Neural cell (in vitro differentiated cells): ENCODE measurements around the gene MARF1. TPM values are rescaled to one million over a fixed set of nuclear protein-coding genes. Genes with fewer than 3 reads are reported as not detected.
"Not testable (repeated sequence)": the region's sequence is repeated elsewhere in the genome, so short reads cannot be mapped to it uniquely, and the experiment has no call there.

Source experiments
- H2AFZ ChIP-seq: fragments of 200-600, 300-800 bp; sonication (generic), shearing (Covaris generic); 2 replicates; pipeline ENCODE4 v1.6.0; 2014; ENCODE audit warnings: low read depth, mild to moderate bottlenecking, antibody characterized with exemption, low read length, moderate library complexity
- H3F3A ChIP-seq: fragments of 200-600 bp; shearing (Covaris generic); 2 replicates; pipeline ENCODE4 v1.6.1; 2016; ENCODE audit warnings: mild to moderate bottlenecking, moderate library complexity, mixed read lengths, antibody characterized with exemption, low read length; ENCODE audit not compliant: insufficient read depth, poor library complexity, severe bottlenecking
- H3K27ac ChIP-seq: fragments of 200-600, 300-800 bp; sonication (generic), shearing (Covaris generic); 2 replicates; pipeline ENCODE4 v1.5.1; 2014; ENCODE audit warnings: mild to moderate bottlenecking, low read length, moderate library complexity
- H3K27me3 ChIP-seq: fragments of 300-800, 200-600 bp; sonication (generic), shearing (Covaris generic); 2 replicates; pipeline ENCODE4 v1.6.0; 2014; ENCODE audit warnings: mild to moderate bottlenecking, low read depth, low read length, moderate library complexity; ENCODE audit not compliant: insufficient read depth
- H3K36me3 ChIP-seq: fragments of 300-800, 200-600 bp; sonication (generic), shearing (Covaris generic); 2 replicates; pipeline ENCODE4 v1.5.1; 2014; ENCODE audit warnings: mild to moderate bottlenecking, antibody characterized with exemption, low read length, moderate library complexity; ENCODE audit not compliant: insufficient read depth
- H3K4me2 ChIP-seq: fragments of 300-800, 200-600 bp; sonication (generic), shearing (Covaris generic); 2 replicates; pipeline ENCODE4 v1.6.0; 2014; ENCODE audit warnings: mild to moderate bottlenecking, low read length
- H3K4me3 ChIP-seq: fragments of 300-800, 200-600 bp; sonication (generic), shearing (Covaris generic); 2 replicates; pipeline ENCODE4 v1.5.1; 2014; ENCODE audit warnings: mild to moderate bottlenecking, low read length, moderate library complexity
- H3K79me2 ChIP-seq: fragments of 200-600 bp; shearing (Covaris generic); replicated peaks from 2 replicates; pipeline ENCODE4 v1.6.0; 2014; ENCODE audit warnings: mild to moderate bottlenecking, low read length, moderate library complexity; ENCODE audit not compliant: insufficient read depth
- H3K9ac ChIP-seq: fragments of 300-800, 200-600 bp; sonication (generic), shearing (Covaris generic); 2 replicates; pipeline ENCODE4 v1.6.1; 2016; ENCODE audit warnings: mild to moderate bottlenecking, low read length, mixed read lengths
- H3K9me2 ChIP-seq: fragments of 200-600 bp; shearing (Covaris generic); 2 replicates; pipeline ENCODE4 v1.6.1; 2016; ENCODE audit warnings: mild to moderate bottlenecking, low read length, mixed read lengths; ENCODE audit not compliant: insufficient read depth
- H3K9me3 ChIP-seq: fragments of 200-600, 300-800 bp; sonication (generic), shearing (Covaris generic); 2 replicates; pipeline ENCODE4 v1.6.1; 2016; ENCODE audit warnings: mild to moderate bottlenecking, mixed run types, low read length, moderate library complexity, mixed read lengths
- H4K20me1 ChIP-seq: fragments of 200-600 bp; shearing (Covaris generic); 2 replicates; pipeline ENCODE4 v1.6.1; 2016; ENCODE audit warnings: mild to moderate bottlenecking, mixed run types; ENCODE audit not compliant: insufficient read depth
- CTCF ChIP-seq: fragments of 450-650 bp; IDR thresholded peaks from 2 replicates; pipeline ENCODE4 v1.5.1; 2014; ENCODE audit warnings: antibody characterized with exemption, mild to moderate bottlenecking, moderate library complexity; ENCODE audit not compliant: poor library complexity, severe bottlenecking
- EP300 ChIP-seq: fragments of 450-650 bp; conservative IDR thresholded peaks from 2 replicates; pipeline ENCODE4 v1.6.1; 2014; ENCODE audit warnings: antibody characterized with exemption, mild to moderate bottlenecking, moderate library complexity; ENCODE audit not compliant: poor library complexity, severe bottlenecking
- EZH2 ChIP-seq: fragments of 200-600, 300-800 bp; shearing (Covaris generic), sonication (generic); IDR thresholded peaks from 2 replicates; pipeline ENCODE4 v1.6.1; 2014; ENCODE audit warnings: antibody characterized with exemption, low read length, borderline replicate concordance, mild to moderate bottlenecking; ENCODE audit not compliant: insufficient read depth, poor library complexity, severe bottlenecking
- MXI1 ChIP-seq: fragments of 450-650 bp; conservative IDR thresholded peaks from 2 replicates; pipeline ENCODE4 v1.6.1; 2014; ENCODE audit warnings: antibody characterized with exemption, mild to moderate bottlenecking; ENCODE audit not compliant: poor library complexity, severe bottlenecking
- POLR2AphosphoS5 ChIP-seq: IDR thresholded peaks from 2 replicates; pipeline ENCODE4 v1.6.1; 2012
- RAD21 ChIP-seq: fragments of 450-650 bp; conservative IDR thresholded peaks from 2 replicates; pipeline ENCODE4 v1.6.1; 2014; ENCODE audit warnings: antibody characterized with exemption, mild to moderate bottlenecking, moderate library complexity
- REST ChIP-seq: IDR thresholded peaks from 2 replicates; pipeline ENCODE4 v1.6.1; 2012; ENCODE audit warnings: borderline replicate concordance
- SMC3 ChIP-seq: fragments of 450-650 bp; conservative IDR thresholded peaks from 2 replicates; pipeline ENCODE4 v1.6.1; 2014; ENCODE audit warnings: antibody characterized with exemption, mild to moderate bottlenecking, moderate library complexity; ENCODE audit not compliant: poor library complexity
- TAF1 ChIP-seq: IDR thresholded peaks from 2 replicates; pipeline ENCODE4 v1.6.1; 2012; ENCODE audit warnings: low read depth
- polyA plus RNA-seq: library from polyadenylated mRNA; depleted of rRNA; stranded (reverse); fragments of >200 nt; gene quantifications from 2 replicates; pipeline ENCODE4 v1.2.3, GENCODE V29; 2014

MARF1 gene
- polyA plus RNA-seq, 1 donor from 2014 or later: 23.2 TPM

GRCh38 chr16:15575293-15576049, 67.5 kb downstream of the MARF1 start:
- Histone ChIP-seq H3K79me2 (no peaks in the 10 kb centered on the region), H2AFZ (no peak overlapping the region), H4K20me1 (no peaks in the 10 kb centered on the region), H3K9me3 (no peaks in the 10 kb centered on the region), H3F3A (no peaks in the 10 kb centered on the region), H3K4me2 (no peak overlapping the region), H3K27me3 (no peaks in the 10 kb centered on the region), H3K4me3 (no peak overlapping the region), H3K9me2 (no peaks in the 10 kb centered on the region), H3K27ac (no peak overlapping the region), H3K9ac (no peak overlapping the region), H3K36me3 (no peaks in the 10 kb centered on the region)
- no peak for TF ChIP-seq MXI1
- no peak for TF ChIP-seq EP300
- TF ChIP-seq RAD21: no peak
- no peak for TF ChIP-seq POLR2AphosphoS5
- no peak for TF ChIP-seq EZH2
- TF ChIP-seq SMC3: no peak
- no peak for TF ChIP-seq TAF1
- TF ChIP-seq REST: no peak
- TF ChIP-seq CTCF: no peak

GRCh38 chr16:15574614-15574948, 68.4 kb downstream of the MARF1 start:
- TF ChIP-seq EZH2 (no peak), CTCF (no peak), MXI1 (no peak), SMC3 (no peak), RAD21 (no peak), TAF1 (no peak), EP300 (no peak), POLR2AphosphoS5 (no peak), REST (no peak)
- H3K27me3 ChIP-seq: no peaks in the 10 kb centered on the region
- no peak overlapping the region for H3K4me3 ChIP-seq
- no peaks in the 10 kb centered on the region for H3K9me2 ChIP-seq
- H4K20me1 ChIP-seq: no peaks in the 10 kb centered on the region
- H3K27ac ChIP-seq: no peak overlapping the region
- H3K9me3 ChIP-seq: no peaks in the 10 kb centered on the region
- no peaks in the 10 kb centered on the region for H3K36me3 ChIP-seq
- H3F3A ChIP-seq: no peaks in the 10 kb centered on the region
- H3K9ac ChIP-seq: no peak overlapping the region
- H3K79me2 ChIP-seq: no peaks in the 10 kb centered on the region
- H2AFZ ChIP-seq: no peak overlapping the region
- no peak overlapping the region for H3K4me2 ChIP-seq

- H3K9ac ChIP-seq, H3K4me3 ChIP-seq, H3K36me3 ChIP-seq, H3K79me2 ChIP-seq, H3F3A ChIP-seq, H3K27ac ChIP-seq, H3K9me3 ChIP-seq, H3K27me3 ChIP-seq, H3K4me2 ChIP-seq, H3K9me2 ChIP-seq, H4K20me1 ChIP-seq, H2AFZ ChIP-seq: not testable (repeated sequence)
These were observed 68.9 kb downstream of the MARF1 start for GRCh38 chr16:15573896-15574613.
